ENCODE measurements around the gene RAVER2. TPM values are rescaled to one million over a fixed set of nuclear protein-coding genes. Genes with fewer than 3 reads are reported as not detected.
"Not testable (repeated sequence)": the region's sequence is repeated elsewhere in the genome, so short reads cannot be mapped to it uniquely, and the experiment has no call there.

The RAVER2 gene
- total RNA-seq, 1 donor from 2014 or later: 0.43 TPM

DNA sequence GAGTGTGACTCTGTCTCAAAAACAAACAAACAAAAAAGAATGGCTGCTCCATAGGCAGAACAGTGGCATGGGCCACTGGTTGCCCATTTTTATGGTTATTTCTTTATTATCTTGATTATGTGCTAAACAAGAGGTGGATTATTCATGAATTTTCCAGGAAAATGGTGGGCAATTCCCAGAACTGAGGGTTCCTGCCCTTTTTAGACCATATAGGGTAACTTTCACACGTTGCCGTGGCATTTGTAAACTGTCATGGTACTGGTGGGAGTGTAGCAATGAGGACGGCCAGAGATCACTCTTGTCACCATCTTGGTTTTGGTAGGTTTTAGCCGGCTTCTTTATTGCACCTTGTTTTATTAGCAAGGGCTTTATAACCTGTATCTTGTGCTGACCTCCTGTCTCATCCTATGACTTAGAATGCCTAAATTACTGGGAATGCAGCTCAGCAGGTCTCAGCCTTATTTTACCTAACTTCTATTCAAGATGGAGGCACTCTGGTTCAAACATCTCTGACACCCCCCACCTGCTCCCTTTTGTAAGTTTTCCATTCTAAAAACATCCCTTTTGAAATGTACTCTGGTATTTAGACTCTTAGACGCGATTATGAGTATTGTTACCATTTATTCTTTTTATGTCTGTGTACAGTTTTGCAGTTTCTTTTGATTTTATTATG, 57.1 kb downstream of the RAVER2 start:
- ATAC-seq (no peak), DNase-seq (ENCODE audit: low spot score) (no peak)

- ATAC-seq (no peak), DNase-seq (ENCODE audit: low spot score) (no peak)
Measured at GRCh38 chr1:64809309-64809708, 64.4 kb downstream of the RAVER2 start.

GRCh38 chr1:64810001-64810400, 65.1 kb downstream of the RAVER2 start:
- DNase-seq (ENCODE audit: low spot score) (no peak), ATAC-seq (no peak)

DNA sequence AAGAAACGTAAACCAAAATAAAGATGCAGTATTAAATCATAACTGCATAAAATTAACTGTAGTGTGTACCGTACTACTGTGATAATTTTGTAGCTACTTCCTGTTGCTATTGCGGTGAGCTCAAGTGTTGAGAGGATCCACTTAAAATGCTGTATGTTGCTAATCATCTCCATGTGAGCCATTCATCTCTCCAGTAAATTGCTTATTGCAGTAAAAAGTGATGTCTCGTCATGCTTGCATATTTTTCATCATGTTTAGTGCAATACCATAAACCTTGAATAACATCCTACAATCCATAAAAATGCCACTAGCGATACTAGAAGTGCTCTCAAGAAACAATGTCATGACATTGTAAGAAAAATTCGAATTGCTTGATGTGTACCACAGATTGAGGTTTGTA, 66.3 kb downstream of the RAVER2 start:
- ATAC-seq: no peak
- no peak for DNase-seq (ENCODE audit: low spot score)

DNA sequence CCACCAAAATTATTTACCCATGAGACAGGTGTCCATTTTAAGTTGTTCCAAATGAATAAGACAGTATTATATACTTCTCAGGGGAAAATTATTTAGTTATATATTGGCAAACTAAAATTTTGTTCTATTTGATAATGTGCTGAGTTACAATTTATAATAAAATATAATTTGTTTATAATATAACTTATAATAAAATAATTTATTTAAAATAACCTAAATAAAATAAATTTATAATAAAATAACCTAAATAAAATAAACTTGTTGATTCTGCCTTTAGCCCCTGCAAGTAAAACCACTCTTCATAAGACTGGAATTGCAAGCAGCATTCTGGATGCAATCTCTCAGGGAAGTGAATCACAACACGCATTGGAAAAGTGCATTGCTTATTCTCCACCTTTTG, 69.6 kb downstream of the RAVER2 start:
- ATAC-seq (no peak), DNase-seq (ENCODE audit: low spot score) (no peak)

DNA sequence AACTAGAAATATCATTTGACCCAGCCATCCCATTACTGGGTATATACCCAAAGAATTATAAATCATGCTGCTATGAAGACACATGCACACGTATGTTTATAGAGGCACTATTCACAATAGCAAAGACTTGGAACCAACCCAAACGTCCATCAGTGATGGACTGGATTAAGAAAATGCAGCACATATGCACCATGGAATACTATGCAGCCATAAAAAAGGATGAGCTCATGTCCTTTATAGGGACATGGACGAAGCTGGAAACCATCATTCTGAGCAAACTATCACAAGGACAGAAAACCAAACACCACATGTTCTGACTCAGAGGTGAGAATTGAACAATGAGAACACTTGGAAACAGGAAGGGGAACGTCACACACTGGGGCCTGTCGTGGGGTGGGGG, 72.5 kb downstream of the RAVER2 start:
- ATAC-seq; DNase-seq (ENCODE audit: low spot score): not testable (repeated sequence)

- ATAC-seq; DNase-seq (ENCODE audit: low spot score): not testable (repeated sequence)
Measured at GRCh38 chr1:64820572-64820971, 75.7 kb downstream of the RAVER2 start.

DNA sequence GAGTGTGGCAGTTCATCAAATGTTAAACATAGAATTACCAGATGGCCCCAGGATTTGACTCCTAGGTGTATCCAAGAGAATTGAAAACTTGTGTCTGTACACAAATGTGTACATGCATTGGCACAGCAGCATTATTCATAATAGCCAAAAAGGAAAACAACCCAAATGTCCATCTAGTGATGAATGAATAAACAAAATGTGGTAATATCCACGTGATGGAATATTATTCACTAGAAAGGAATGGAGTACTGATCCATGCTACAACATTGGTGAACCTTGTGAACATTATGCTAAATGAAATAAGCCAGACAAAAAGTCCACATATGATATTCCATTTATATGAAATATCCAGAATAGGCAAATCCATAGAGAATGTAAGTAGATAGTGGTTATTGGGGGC, 77.7 kb downstream of the RAVER2 start:
- no peak for ATAC-seq
- no peak for DNase-seq (ENCODE audit: low spot score)

GRCh38 chr1:64823691-64824476, 79.0 kb downstream of the RAVER2 start:
- ATAC-seq (peak; percentile 95), DNase-seq (ENCODE audit: low spot score) (no peak)

- ATAC-seq (no peak), DNase-seq (ENCODE audit: low spot score) (no peak)
Measured at GRCh38 chr1:64826991-64827390, 82.1 kb downstream of the RAVER2 start.

GRCh38 chr1:64828829-64829228, 84.0 kb downstream of the RAVER2 start:
- DNase-seq (ENCODE audit: low spot score): no peak

GRCh38 chr1:64829411-64830029, 84.6 kb downstream of the RAVER2 start:
- ATAC-seq (no peak), DNase-seq (ENCODE audit: low spot score) (no peak)

More at GRCh38 chr1:64828829-64829228, 84.0 kb downstream of the RAVER2 start:
- ATAC-seq: no peak

DNA sequence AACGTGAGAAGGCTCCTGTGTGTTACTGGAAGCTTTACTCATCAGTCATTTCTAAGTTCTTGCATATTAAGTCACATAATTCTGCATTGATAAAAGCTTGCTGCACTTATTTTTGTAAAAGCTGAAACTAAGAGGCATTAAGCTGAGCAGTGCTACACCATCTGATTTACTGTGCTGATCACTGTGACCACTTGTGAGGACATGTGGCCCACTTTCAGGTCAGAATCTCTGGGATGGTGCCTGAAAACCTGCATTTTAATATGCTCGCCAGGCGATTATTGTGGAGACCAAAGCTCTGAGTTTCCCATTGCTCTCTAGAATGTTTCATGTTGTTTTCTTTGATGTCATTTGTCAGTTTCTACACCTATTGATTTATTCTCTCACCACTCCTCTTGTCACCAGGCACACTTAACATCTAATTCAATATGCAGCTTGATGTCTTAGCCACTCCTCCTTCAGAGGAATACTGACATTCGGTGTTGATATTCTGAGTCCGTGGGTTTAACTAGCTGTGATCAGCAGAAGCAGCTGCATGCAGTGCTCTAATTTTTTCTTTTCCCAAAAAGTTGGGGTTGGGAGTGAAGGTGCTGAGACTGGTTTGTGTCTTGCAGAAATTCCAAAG, 85.3 kb downstream of the RAVER2 start:
- no peak for ATAC-seq
- DNase-seq (ENCODE audit: low spot score): no peak

DNA sequence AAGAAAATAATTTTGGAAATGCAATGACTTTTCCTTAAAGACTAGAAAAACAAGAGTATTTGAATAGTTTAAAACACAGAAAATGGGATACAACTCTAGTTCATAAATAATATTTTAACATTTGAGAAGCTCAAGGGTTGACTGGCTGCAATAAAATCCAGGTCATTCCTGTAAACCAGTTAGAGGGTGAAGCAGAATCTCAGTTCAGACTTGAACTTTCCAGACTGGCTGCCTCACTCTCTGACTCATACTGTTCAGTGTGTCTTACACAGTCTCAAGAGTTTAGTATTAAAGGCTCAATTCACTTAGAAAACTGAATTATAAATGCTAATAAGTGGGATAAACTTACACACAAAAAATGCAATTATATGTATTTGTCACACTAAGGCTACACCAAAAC, 89.9 kb downstream of the RAVER2 start:
- DNase-seq (ENCODE audit: low spot score): no peak
- ATAC-seq: no peak

DNA sequence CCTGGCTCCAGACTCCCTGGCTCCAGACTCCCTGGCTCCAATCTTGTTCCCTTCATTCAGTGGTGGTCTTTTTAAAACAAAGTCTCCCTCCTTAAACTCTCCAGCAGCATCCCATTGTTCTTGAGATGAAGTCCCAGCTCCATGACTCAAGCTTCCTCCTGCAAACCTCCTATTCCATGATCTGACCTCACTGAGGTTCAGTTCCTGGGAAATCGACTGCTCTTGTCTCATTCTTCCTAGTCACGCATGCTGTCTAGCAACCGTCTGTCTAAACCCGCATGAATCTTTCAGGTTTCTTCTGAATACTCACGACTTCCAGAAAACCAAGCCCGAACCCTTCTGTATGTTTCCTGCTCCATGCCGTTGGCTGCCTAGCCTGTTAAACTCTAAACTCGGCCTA, 91.9 kb downstream of the RAVER2 start:
- DNase-seq (ENCODE audit: low spot score): no peak
- ATAC-seq: no peak

DNA sequence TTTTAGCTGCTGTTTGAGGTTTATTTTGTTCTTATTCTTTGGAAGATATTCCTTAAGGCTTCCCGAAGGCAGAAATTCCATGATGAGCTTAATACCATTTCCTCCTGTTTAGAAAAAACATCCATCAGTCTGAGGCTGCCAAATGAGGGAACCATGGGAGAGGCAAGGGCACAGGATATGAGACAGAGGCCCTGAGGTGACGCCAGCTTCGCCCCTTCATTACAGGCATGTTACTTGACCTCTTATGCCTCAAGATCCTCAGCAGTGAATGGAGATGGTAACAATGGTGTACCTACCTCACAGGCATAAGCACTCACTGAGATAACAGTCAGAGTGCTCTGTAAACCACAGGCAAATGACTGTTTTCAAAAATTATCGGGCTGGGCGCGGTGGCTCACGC, 93.6 kb downstream of the RAVER2 start:
- DNase-seq (ENCODE audit: low spot score) (no peak), ATAC-seq (peak; percentile 14)

DNA sequence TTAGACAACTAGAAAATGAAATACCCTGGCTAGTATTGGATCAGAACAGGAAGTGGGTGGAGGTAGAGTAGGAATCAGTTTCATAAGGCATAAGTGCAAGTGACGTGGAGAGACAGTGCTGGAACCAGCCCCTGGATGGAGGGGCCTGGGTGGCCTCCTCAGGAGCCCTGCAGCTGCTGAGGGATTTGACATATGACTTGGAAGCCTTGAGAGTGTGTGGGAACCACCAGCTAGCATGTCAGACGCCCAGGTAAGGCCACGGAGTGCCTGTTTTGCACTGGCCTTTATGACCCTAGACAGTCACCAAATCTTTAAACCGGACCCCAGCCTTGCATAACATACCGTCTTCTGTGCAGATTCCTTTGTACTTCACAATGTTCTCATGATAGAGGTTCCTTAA, 94.4 kb downstream of the RAVER2 start:
- ATAC-seq (no peak), DNase-seq (ENCODE audit: low spot score) (no peak)

DNA sequence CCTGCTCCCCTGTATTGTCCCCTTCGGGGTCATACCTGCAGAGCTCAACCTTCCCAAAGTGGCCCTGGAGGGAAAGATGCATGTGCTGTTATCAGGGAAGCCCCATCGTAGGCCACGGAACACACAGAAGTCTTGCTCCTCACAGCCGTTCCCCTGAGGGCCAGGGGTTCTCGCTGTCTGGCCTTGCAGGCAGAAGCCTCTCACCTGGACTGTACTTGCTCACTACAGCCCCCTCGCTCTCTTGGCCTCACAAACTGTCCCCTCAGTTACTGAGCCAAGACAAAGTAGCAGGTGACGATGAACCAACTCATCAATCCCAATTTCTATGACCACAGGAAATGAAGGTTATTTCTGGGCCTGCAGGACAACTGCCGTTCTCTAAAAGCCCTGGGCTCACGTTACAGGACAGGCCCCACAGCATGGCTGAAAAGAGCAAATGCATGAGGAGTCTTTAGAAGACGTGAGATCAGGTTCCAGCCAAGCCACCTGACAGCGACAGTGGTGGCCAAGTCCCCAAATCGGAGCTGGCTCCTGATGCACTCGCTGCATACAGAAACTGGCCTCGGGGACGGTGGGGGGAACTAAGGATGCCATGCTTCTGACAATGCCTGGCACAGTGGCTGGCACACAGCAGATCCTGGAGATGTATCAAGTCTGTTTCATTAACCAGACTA, 95.0 kb downstream of the RAVER2 start:
- no peak for ATAC-seq
- DNase-seq (ENCODE audit: low spot score): no peak

DNA sequence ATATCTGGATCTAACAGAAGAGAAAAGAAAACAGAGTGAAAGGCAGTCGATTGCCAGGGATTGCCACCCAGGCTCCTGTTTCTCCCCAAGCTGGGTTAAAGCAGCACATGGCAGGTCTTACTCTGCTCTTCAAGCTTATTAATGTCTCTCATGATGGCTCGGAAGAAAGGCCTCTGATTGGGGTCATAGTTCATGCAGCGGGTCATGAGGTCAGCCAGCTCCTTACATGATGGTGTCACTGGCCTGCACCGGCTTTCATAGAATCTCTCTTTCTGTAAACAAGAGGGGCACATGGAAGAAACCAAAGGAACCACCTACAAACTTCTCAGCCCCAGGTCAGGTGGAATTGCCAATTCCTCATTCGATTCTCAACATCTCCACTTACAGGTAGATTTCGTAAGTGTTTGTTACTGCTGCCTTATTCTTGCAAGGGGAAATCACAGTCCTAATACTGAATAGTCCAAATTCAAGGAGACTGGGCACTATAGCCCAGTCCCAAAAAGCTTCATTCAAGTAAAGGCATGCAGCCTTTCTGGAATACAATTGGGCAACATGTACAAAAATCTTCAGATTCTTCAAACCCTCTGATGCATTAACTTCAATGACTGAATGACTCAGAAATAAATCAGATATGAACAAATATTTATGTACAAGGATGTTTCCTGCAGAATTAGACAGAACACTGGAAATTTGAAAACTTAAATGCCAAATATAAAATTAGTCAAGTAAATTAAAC, 96.6 kb downstream of the RAVER2 start:
- DNase-seq (ENCODE audit: low spot score): no peak
- no peak for ATAC-seq

GRCh38 chr1:64842224-64842623, 97.3 kb downstream of the RAVER2 start:
- no peak for ATAC-seq
- DNase-seq (ENCODE audit: low spot score): no peak

Measured in left lobe of liver (tissue), 2 donors.